HG03565 (cell line): ENCODE results near the gene MAGI3.

Source experiments
- ATAC-seq: cut with Tn5 transposase; IDR thresholded peaks from one replicate; pipeline ENCODE4 v1.9.1; 2021; ENCODE audit warnings: mild to moderate bottlenecking, moderate library complexity; ENCODE audit not compliant: unreplicated experiment

The MAGI3 gene

DNA sequence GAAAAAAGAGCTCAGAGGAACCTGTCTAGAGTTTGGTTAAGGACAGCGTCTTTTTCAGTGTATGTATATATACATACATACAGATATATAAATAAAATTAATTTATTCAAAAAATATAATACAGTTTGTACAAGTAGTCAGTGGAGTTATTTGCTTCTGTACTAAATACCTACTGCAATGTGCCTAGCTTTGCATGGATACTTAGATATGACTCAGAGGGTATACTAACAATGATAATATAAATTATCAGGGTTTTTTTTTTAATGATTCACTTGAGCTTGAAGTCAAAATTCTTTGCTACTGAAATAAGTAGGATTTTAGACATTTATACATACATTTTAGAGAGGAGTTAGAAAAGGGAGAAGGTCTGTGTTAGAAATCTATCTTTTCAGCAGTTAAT lies 251.1 kb downstream of the MAGI3 start:
- no peak for ATAC-seq

DNA sequence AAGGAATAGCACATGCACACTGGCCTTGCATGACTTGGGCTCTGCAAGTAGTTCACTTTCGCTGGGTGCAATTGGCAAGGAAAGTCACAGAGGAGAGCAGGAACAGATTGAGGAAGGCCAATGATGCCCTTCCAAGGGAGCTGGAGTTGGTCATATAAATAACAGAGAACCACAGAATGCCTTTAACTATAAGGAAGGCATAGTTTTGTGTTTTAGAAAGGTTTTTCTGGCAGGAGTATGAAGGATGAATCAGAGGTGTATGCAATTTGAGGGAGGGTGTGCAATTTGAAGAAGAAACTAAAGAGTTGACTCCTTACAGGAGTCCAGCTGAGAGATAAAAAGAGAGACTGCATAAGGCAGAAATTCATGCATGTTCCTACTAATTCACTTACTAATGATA lies 256.8 kb downstream of the MAGI3 start:
- no peak for ATAC-seq

DNA sequence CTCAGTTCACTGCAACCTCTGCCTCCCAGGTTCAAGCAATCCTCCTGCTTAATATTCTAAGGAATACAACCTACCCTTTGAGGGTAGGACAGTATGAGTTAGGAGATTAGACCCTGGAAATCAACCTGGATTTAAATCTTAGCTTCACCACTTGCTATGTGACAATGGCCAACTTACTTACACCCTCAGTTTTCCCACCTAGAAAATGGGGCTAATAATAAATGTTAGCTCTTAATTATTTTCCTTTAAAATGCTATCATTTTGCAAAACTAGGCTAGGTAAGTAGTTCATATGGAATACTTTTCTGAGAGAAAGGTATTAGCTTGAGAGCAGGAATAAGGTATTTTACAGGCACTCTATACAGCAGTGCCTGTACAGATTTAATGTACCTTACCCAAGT lies 258.2 kb downstream of the MAGI3 start:
- ATAC-seq, result no peak

DNA sequence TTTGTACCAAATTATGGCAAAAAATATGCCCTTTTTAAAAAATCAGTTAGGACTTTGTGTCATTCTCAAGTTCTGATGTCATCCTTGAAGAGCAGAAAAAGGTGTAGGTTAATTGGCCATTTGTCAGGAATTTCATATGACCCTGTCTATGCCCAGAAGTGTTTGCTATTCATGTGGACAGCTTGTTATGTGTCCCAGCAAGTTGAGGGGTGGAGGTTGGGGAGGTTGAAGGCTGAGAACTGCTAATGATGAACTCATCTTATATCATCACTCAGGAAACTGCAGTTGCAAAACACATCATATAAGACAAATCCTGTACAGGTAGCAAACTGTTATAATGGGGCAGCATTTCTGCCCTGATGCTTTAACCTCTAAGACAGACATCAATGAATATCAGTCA lies 262.5 kb downstream of the MAGI3 start:
- no peak for ATAC-seq

DNA sequence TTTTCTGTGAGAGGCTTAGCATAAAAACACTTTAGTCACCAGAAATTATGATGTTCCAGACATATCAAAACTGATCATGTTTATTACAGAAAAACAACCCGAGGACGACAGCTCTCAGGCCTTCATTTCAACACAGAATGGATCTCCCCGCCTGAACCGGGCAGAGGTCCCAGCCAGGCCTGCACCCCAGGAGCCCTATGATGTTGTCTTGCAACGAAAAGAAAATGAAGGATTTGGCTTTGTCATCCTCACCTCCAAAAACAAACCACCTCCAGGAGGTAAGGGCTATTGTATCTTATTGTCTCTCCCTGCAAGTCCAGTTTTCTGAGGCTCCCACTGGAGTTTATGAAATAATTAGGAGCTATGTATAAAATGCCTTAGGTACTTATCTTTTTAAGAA lies 263.4 kb downstream of the MAGI3 start:
- ATAC-seq, result no peak

DNA sequence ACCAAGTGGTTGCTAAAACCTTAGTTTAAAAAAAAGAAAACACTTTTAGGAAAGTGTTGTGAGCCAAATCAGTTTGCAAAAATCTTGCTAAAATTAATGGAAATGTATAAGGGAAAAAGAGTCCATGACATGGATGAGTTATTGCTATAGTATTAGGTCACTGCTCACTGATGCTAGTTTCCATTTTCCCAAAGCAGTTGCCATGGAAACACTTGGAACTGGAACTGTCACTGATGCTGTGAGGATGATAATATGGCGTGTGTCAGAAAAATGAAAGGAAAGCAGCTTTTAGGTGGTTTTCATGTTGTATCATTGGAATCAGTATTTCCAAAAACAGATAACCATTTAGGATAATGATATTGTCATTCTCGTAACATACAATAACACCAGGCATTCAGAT lies 264.6 kb downstream of the MAGI3 start:
- ATAC-seq, result no peak

DNA sequence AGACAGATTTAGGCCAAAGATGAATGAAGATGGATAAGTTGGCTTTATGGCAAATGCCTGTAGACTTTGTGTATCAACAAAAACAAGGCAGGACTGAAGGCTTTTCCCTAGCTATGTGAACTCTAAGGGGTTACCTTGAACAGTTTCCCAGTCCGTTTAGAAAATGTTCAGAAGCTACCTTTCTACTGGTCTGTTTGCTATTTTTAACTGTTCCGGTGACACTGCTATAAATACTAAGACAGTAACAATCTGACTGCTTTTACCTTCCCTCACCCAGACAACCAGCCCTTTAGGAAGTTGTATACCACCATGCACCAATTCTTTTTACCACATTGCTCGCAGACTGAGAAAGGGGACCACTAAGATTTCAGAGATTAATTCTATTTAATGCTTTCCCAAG lies 266.8 kb downstream of the MAGI3 start:
- no peak for ATAC-seq

DNA sequence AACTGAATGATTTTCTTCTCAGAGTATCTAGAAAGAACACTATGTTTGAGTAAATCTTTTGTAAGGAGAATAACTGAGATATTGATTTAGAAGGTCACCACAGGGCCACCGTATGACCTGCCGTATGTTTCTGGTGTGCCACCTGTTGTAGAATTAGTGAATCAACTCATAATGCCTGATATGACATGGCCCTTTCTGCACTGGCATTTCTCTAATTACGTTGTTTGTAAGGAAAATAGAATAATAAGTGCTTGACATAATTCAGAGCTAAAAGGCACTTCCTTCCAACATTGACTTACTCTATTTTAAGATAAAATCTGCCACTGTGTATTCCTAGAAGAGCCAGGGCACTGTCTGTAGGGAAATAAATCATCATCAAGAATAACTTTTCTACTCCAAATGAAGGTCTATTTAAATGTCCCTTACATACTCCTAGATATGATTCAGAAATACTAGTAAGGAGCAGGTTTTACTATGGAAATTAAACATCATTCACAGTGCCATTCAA lies 267.3 kb downstream of the MAGI3 start:
- ATAC-seq, result no peak

DNA sequence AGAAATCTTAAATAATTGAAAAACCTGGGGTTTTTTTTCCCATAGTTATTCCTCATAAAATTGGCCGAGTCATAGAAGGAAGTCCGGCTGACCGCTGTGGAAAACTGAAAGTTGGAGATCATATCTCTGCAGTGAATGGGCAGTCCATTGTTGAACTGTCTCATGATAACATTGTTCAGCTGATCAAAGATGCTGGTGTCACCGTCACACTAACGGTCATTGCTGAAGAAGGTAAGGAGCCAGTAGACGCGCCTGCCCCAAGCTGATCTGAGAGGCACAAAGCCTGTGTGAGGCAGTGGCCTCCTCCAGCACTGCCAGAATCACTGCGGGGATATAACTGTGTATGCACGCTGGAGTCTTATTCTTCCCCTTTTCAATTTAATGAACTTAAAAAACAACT lies 268.7 kb downstream of the MAGI3 start:
- no peak for ATAC-seq

DNA sequence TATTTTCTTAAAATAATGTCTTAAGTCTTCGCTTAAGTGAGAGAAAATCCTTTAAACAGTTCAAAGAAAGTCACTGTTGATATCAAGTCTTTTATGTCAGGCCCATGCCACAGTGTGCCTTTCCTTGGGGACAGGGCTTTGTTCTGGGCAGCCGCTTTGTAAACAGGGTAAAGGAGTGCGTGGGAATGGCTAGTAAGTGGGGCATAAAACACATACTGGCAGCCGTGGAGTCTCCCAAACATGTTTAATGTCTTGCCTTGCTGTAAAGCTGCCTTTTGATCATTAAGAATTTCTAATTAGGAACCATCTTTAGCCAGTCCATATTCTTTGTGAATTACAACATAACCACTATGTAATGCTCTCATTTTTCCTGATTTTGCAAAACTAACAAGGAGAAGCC lies 269.2 kb downstream of the MAGI3 start:
- ATAC-seq, result no peak

DNA sequence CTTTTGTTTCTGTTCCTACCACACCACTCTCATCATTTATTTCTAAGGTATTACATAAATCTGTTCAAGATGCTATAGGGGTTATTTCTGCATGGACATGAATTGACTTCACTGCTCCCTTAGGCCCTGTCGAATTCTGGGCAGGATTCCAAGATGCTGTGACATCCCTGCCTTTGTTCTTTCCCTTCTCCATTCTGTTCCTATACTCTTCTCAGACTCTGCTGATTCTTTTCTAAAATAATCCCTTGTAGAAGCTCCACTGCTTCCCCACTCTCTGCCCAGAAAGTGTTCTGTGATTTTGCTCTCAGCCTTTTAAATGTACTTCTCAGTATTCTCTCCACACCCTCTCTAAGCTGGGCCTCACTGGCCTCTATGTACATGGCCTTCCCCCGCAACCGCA lies 269.8 kb downstream of the MAGI3 start:
- no peak for ATAC-seq

DNA sequence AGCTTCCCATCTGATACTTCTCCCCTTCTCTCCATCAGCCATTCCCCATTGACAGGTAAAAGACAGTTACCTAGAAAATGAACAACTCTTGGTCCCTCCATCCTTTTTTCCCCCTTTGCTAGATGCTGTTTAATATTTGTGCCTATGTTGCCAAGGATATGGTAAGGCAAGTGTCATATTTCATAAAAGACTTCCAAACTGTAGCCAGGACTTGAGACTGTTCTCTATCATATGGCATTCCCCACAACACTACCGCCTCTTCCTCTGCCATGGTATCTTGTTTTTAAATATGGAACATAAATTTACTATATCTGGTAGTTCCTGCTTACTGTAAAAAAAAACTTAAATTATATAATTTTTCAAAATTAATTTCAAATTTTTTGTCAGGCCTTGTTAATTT lies 271.8 kb downstream of the MAGI3 start:
- ATAC-seq, result no peak

DNA sequence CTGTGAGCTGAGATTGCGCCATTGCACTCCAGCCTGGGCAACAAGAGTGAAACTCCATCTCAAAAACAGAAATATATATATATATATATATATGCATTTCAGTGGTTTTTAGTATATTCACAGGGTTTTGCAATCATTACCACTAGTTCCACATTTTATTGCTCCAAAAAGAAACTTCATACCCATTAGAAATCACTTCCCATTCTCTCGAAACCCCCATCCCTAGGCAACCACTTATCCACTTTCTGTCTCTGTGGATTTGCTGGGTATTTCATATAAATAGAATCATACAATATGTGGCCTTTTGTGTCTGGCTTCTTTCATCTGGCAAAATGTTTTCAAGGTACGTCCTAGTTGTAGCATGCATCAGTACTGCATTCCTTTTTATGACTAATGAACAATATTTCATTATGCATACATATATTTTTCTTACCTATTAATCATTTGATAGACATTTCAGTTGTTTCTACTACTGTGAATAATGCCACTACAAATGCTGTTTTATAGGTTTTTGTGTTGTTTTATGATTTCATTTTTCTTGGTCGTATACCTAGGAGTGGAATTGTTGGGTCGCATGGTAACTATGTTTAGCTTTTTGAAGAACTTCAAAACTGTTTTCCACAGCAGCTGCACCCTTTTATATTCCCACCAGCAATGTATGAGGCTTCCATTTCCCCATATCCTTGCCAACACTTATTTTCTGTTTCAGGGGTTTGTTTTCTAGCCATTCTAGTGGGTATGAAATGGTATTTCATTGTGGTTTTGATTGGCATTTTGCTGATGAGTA lies 273.0 kb downstream of the MAGI3 start:
- ATAC-seq, result no peak

DNA sequence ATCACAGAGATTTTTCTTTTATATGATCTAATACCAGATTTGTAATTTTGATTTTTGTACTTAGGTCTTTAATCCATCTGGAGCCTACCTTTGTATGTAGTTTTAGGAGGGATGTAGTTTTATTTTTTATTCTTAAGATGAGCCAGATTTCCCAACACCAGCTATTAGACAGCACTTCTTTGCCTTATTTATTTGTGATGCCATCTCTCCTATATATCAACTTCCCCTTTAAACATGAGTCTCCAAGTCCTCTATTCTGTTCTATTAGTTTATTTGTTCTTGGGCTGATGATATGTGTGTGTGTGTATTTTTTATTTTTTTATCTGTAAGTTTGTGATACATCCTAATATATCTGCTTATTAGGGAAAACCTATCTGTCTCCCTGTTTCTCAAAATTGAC lies 274.8 kb downstream of the MAGI3 start:
- no peak for ATAC-seq

DNA sequence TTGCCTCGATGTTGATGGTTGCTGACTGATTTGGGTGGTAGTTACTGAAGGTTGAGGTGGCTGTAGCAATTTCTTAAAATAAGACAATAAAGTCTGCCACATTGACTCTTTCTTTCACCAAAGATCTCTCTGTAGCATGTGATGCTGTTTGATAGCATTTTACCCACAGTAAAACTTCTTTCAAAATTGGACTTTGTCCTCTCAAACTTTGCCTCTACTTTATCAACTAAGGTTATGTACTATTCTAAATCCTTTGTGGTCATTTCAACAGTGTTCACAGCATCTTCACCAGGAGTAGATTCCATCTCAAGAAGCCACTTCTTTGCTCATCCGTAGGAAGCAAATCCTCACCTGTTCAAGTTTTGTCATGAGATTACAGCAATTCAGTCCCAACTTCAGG lies 275.8 kb downstream of the MAGI3 start:
- no peak for ATAC-seq

DNA sequence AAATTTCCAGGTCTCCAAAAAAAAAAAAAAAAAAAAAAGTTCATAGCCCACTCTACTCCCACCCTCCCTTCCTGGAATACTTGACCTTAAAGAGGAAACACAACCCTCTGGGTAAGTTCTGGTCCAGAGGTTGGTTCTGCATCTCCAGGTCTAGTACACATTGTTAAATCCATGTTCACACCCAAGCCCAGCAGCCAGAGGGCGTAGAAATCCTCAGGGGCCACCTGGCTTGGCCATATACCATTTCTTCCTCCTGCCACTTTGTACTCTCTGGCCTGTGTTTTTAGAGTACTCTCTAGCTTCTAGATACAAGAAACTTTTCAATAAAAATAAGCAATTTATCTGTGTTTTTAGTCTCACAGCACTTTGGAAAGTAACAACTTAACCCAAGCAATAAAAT lies 279.7 kb downstream of the MAGI3 start:
- no peak for ATAC-seq

DNA sequence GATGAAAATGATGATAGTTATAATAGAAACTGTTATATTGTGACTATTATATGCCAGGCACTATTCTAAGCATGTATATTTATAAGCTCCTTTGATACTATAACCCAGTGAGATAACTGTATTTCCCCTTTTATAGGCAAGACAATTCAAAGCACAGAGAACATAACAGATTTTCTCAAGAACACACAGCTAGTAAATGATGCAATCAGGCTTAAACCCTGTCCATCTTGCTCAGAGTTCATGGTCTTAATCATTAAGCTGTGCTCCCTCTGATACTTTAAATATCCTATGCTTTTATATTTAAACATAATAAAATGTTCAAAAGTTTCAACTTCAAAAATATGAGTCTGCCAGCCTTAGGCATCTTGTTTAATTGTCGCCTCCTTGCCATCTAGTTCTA lies 280.3 kb downstream of the MAGI3 start:
- ATAC-seq, result no peak

DNA sequence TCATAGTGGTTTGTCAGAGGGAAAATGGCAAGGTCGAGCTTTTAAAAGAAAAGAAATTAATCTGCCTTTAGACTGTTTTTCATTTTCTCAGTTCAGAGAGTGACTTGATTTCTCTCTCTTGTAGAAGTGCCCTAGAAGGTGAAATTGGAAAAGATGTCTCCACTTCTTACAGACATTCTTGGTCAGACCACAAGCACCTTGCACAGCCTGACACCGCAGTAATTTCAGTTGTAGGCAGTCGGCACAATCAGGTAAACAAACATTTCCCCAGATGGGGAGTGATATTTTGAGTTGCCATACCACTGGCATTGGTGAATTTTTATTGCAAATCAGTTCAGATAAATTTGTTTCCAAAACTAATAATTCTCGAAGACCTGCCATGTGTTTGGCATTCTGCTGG lies 282.2 kb downstream of the MAGI3 start:
- no peak for ATAC-seq

DNA sequence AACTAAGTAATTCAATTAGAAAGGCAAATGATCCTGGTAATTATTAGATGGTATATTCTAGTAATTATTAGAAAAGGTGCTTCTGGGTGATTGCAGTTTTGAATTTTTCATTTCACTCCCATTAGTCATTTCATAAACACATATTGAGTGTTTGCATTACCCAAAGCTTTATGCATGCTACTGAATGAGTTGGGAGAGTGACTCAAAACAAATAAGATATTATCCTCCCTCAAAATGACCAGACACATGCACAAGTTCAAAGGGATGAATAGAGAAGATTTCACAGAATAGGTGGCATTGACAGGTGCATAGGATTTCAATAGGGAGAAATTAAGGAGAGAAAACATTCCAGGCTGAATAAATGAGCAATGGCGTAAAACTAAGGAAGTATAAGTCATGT lies 284.3 kb downstream of the MAGI3 start:
- no peak for ATAC-seq

DNA sequence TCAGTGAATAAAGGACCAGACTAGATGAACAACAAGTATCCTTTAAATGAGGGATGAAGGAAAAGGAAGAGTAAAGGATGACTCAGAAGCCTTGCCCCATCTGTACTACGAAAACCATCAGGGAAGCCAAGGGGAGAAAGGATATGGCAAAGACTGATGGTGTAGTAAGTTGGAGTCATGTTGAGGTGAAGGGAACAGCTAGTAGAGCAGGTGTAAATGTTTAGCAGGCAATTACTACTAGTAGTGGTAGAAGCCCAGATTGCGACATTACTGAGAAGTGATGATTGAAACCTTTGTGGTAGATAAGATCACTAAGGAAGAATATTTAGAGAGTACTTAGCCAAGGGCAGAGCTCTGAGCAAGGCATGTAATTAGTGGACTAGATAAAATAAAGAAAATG lies 285.0 kb downstream of the MAGI3 start:
- ATAC-seq, result no peak

DNA sequence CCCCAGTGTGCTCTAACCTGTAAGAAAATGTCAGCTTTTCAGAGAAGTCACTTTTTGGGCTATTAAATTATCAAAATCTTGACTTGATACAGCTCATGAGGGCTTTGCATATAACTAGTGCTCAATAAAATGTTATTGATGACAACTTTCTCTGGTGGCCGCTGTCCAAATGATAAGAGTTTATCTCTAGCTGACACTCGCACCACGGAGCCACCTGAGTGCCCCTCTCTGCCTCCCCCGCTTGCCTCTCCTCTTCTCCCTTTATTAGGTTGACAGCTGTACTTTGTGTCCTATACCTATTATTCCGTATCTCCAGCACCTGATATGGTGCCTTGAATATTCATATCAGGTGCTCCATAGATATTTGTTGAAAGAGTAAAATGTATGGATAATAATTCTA lies 286.2 kb downstream of the MAGI3 start:
- ATAC-seq, result no peak

DNA sequence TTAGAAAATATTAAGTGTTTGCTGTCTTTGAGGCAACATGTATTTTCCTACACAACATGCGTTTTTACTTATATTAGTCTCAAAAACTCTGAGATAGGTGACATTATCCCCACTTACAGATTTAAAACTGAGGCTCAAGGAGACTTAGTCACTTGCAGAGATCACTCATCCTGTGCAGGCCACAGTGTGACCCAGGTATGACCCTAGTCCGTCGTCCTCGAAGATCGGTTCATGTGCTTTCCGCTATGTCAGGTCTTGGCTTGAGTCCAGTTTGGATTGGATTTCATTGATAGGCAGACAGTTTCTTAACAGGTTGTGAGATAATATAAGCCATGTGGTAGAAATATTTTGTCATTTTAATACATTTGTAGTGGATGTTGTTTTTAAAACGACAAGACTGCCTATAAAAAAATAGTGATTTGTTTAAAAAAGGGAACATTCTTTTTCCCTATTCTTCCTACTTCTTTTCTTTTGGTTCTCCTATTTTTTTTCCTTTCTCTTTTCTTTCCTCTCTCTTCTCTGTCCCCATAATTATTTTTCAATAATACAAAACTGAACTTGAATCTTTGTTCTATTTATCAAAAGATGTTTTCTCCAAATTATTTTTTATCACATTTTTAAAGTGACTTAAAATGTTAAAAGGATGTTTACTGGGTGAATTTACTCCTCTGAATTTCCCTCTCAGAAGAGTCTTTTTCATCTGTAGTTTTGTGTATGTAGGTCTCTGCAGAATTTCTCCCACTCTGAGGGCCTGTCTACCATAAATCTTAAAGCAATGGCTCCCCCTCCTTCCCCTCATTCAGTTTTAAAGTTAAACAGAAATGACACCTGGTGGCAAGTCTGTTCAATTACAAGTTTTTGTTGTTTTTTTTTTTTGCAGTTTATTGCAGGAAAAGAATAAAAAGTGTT lies 287.2 kb downstream of the MAGI3 start:
- ATAC-seq, result no peak
